Osteocyte (in vitro differentiated cells): Measurements from ENCODE around the gene SPPL2A. TPM values are rescaled to one million over a fixed set of nuclear protein-coding genes. Genes with fewer than 3 reads are reported as not detected.

ENCODE experiments used
- DNase-seq: peaks from one replicate; pipeline ENCODE4 v3.0.0; 2021; ENCODE audit warnings: mixed read lengths; ENCODE audit not compliant: unreplicated experiment; ENCODE audit errors: extremely low spot score
- H3K27ac Mint-ChIP-seq: one replicate; pipeline ENCODE4 v1.8.0; 2021; ENCODE audit warnings: mild to moderate bottlenecking, mixed read lengths; ENCODE audit not compliant: unreplicated experiment
- H3K27me3 Mint-ChIP-seq: one replicate; pipeline ENCODE4 v1.8.0; 2021; ENCODE audit warnings: mixed read lengths; ENCODE audit not compliant: unreplicated experiment
- H3K36me3 Mint-ChIP-seq: one replicate; pipeline ENCODE4 v1.8.0; 2021; ENCODE audit warnings: mixed read lengths; ENCODE audit not compliant: unreplicated experiment
- H3K4me1 Mint-ChIP-seq: one replicate; pipeline ENCODE4 v1.8.0; 2021; ENCODE audit warnings: mixed read lengths; ENCODE audit not compliant: unreplicated experiment
- H3K4me3 Mint-ChIP-seq: one replicate; pipeline ENCODE4 v1.8.0; 2021; ENCODE audit warnings: mild to moderate bottlenecking, moderate library complexity, mixed read lengths; ENCODE audit not compliant: unreplicated experiment
- H3K9me3 Mint-ChIP-seq: one replicate; pipeline ENCODE4 v1.8.0; 2021; ENCODE audit warnings: mixed read lengths; ENCODE audit not compliant: unreplicated experiment
- CTCF ChIP-seq: fragments of 200-600 bp; sonication (generic); IDR thresholded peaks from 2 replicates; pipeline ENCODE4 v1.5.0; 2021; ENCODE audit warnings: antibody characterized with exemption, mild to moderate bottlenecking, moderate library complexity
- total RNA-seq: library from RNA; stranded (reverse); gene quantifications from 2 replicates; pipeline ENCODE4 v1.2.1, GENCODE V29; 2021

SPPL2A gene
- total RNA-seq, 1 donor from 2014 or later, result 118 TPM

DNA sequence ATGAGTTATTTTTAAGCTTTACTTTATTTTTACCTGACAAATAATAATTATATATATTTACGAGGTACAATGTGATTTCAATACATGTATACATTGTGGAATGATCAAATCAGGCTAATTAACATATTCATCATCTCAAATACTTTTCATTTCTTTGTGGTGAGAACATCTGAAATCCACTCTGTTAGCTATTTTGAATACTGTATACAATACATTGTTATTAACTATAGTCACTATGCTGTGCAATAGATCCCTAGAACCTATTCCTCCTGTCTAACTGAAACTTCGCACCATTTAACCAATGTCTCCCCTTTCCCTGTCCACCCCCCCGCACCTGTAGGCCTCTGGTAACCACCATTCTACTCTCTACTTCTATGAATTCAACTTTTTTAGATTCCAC lies 7.9 kb upstream of the SPPL2A start:
- no peak overlapping the region for H3K27ac Mint-ChIP-seq
- H3K36me3 Mint-ChIP-seq, result no peaks in the 10 kb centered on the region
- H3K4me1 Mint-ChIP-seq, result no peaks in the 10 kb centered on the region
- no peak for DNase-seq
- no peak for TF ChIP-seq CTCF
- no peak overlapping the region for H3K4me3 Mint-ChIP-seq
- H3K9me3 Mint-ChIP-seq, result no peaks in the 10 kb centered on the region
- H3K27me3 Mint-ChIP-seq, result no peaks in the 10 kb centered on the region

GRCh38 chr15:50767332-50767861 lies 1.9 kb upstream of the SPPL2A start:
- H3K36me3 Mint-ChIP-seq, result peaks cover under 1% of the 10 kb centered on the region
- H3K4me1 Mint-ChIP-seq, result peaks cover 27% of the 10 kb centered on the region
- no peak overlapping the region for H3K4me3 Mint-ChIP-seq
- H3K27me3 Mint-ChIP-seq, result no peaks in the 10 kb centered on the region
- no peak for TF ChIP-seq CTCF
- H3K9me3 Mint-ChIP-seq, result no peaks in the 10 kb centered on the region
- peak; percentile 17 for DNase-seq
- H3K27ac Mint-ChIP-seq, result no peak overlapping the region

GRCh38 chr15:50764461-50765194 lies 878 bp downstream of the SPPL2A start:
- peaks cover 32% of the 10 kb centered on the region for H3K4me1 Mint-ChIP-seq
- no peak for DNase-seq
- H3K27ac Mint-ChIP-seq, result peak overlapping the region; percentile 91
- TF ChIP-seq CTCF, result no peak
- H3K4me3 Mint-ChIP-seq, result peak overlapping the region; percentile 89
- H3K36me3 Mint-ChIP-seq, result peaks cover 3% of the 10 kb centered on the region
- H3K9me3 Mint-ChIP-seq, result no peaks in the 10 kb centered on the region
- H3K27me3 Mint-ChIP-seq, result no peaks in the 10 kb centered on the region

GRCh38 chr15:50758712-50759205 lies 6.7 kb downstream of the SPPL2A start:
- H3K36me3 Mint-ChIP-seq, result peaks cover 5% of the 10 kb centered on the region
- H3K4me1 Mint-ChIP-seq, result peaks cover 22% of the 10 kb centered on the region
- no peaks in the 10 kb centered on the region for H3K9me3 Mint-ChIP-seq
- no peaks in the 10 kb centered on the region for H3K27me3 Mint-ChIP-seq
- DNase-seq, result peak; percentile 23
- H3K4me3 Mint-ChIP-seq, result no peak overlapping the region
- no peak overlapping the region for H3K27ac Mint-ChIP-seq
- TF ChIP-seq CTCF, result no peak

- peaks cover 30% of the 10 kb centered on the region for H3K4me1 Mint-ChIP-seq
- no peak for TF ChIP-seq CTCF
- peaks cover 6% of the 10 kb centered on the region for H3K36me3 Mint-ChIP-seq
- H3K4me3 Mint-ChIP-seq, result no peak overlapping the region
- no peaks in the 10 kb centered on the region for H3K27me3 Mint-ChIP-seq
- no peak for DNase-seq
- no peak overlapping the region for H3K27ac Mint-ChIP-seq
- no peaks in the 10 kb centered on the region for H3K9me3 Mint-ChIP-seq
Measured at GRCh38 chr15:50753463-50753862, 12.0 kb downstream of the SPPL2A start.
